HepG2 (cell line): ENCODE measurements around the gene ZMIZ2. TPM values are rescaled to one million over a fixed set of nuclear protein-coding genes. Genes with fewer than 3 reads are reported as not detected.

Source experiments
- AHR ChIP-seq: IDR thresholded peaks from 2 replicates; pipeline ENCODE4 v1.6.1; 2018; ENCODE audit warnings: missing genetic modification reagents, missing compliant biosample characterization
- ATF7-NPFF ChIP-seq: sonication (generic); formaldehyde crosslinking; IDR thresholded peaks from 2 replicates; pipeline ENCODE4 v1.8.1; 2023; ENCODE audit warnings: mild to moderate bottlenecking, low read depth, missing genetic modification reagents, moderate library complexity
- CC2D1A ChIP-seq: sonication (generic); formaldehyde crosslinking; IDR thresholded peaks from 2 replicates; pipeline ENCODE4 v1.8.1; 2023; ENCODE audit warnings: mild to moderate bottlenecking, missing genetic modification reagents
- DNMT1 ChIP-seq: sonication (generic); formaldehyde crosslinking; IDR thresholded peaks from 2 replicates; pipeline ENCODE4 v1.5.1; 2020; ENCODE audit warnings: mild to moderate bottlenecking, missing genetic modification reagents
- FIP1L1 ChIP-seq: fragments of 200-400 bp; formaldehyde crosslinking; IDR thresholded peaks from 2 replicates; pipeline ENCODE4 v1.6.1; 2018; ENCODE audit warnings: low read depth, mild to moderate bottlenecking, low read length, moderate library complexity, borderline replicate concordance; ENCODE audit not compliant: insufficient read depth
- GATAD2A ChIP-seq: IDR thresholded peaks from 2 replicates; pipeline ENCODE4 v1.6.1; 2016
- KAT8 ChIP-seq: IDR thresholded peaks from 2 replicates; pipeline ENCODE4 v1.6.1; 2016; ENCODE audit warnings: missing genetic modification reagents, missing compliant biosample characterization
- MBNL3 ChIP-seq: fragments of 250-450 bp; sonication (Bioruptor Pico); conservative IDR thresholded peaks from 2 replicates; pipeline ENCODE4 v1.8.0; 2022; ENCODE audit warnings: mild to moderate bottlenecking, inconsistent platforms
- NBN ChIP-seq: fragments of 450-650 bp; conservative IDR thresholded peaks from 2 replicates; pipeline ENCODE4 v1.6.1; 2017
- PRMT3 ChIP-seq: sonication (generic); formaldehyde crosslinking; IDR thresholded peaks from 2 replicates; pipeline ENCODE4 v1.8.1; 2022; ENCODE audit warnings: low read depth, mild to moderate bottlenecking, moderate library complexity, missing genetic modification reagents, borderline replicate concordance
- RFXANK ChIP-seq: IDR thresholded peaks from 2 replicates; pipeline ENCODE4 v1.6.1; 2016
- SIX1 ChIP-seq: sonication (generic); formaldehyde crosslinking; IDR thresholded peaks from 2 replicates; pipeline ENCODE4 v1.4.0; 2020; ENCODE audit warnings: missing genetic modification reagents, borderline replicate concordance
- SMYD3 ChIP-seq: sonication (generic); formaldehyde crosslinking; IDR thresholded peaks from 2 replicates; pipeline ENCODE4 v1.8.1; 2023; ENCODE audit warnings: mild to moderate bottlenecking, missing genetic modification reagents
- TP53 ChIP-seq: sonication (generic); formaldehyde crosslinking; conservative IDR thresholded peaks from 2 replicates; pipeline ENCODE4 v1.4.0; 2020; ENCODE audit warnings: missing genetic modification reagents
- ZNF138 ChIP-seq: sonication (generic); formaldehyde crosslinking; IDR thresholded peaks from 2 replicates; pipeline ENCODE4 v1.5.0; 2020; ENCODE audit warnings: mild to moderate bottlenecking, low read depth, missing genetic modification reagents
- ZNF333 ChIP-seq: sonication (generic); formaldehyde crosslinking; IDR thresholded peaks from 2 replicates; pipeline ENCODE4 v1.4.0; 2020; ENCODE audit warnings: mild to moderate bottlenecking, missing genetic modification reagents, borderline replicate concordance
- ZNF790 ChIP-seq: sonication (generic); formaldehyde crosslinking; IDR thresholded peaks from 2 replicates; pipeline ENCODE4 v1.8.0; 2022; ENCODE audit warnings: missing genetic modification reagents, mild to moderate bottlenecking, borderline replicate concordance
- polyA plus RNA-seq, 8 experiments: library from polyadenylated mRNA; depleted of rRNA in 3 of 8; stranded (reverse) in 7 of 8; unstranded in 1 of 8; fragments of >200 nt; fragmentation: Illumina TruSeq in 4 of 8; extraction: Trizol in 4 of 8; gene quantifications; 2 replicates each; pipeline versions ENCODE4 v1.2.1 to v1.2.3, GENCODE V29; 2011 to 2016; ENCODE audit warnings: low read depth in 4 of 8, missing spikeins in 1 of 8, mixed read lengths in 1 of 8; ENCODE audit not compliant: insufficient read depth in 1 of 8
- total RNA-seq, 5 experiments: library from RNA; depleted of rRNA; stranded (reverse); fragments of >200 nt; fragmentation: Illumina TruSeq; extraction: Trizol; gene quantifications; 2 replicates each; pipeline ENCODE4 v1.2.3, GENCODE V29; 2016; ENCODE audit warnings: low read depth in 1 of 5
- TF ChIP-seq, protein P1 (sequence below): sonication (generic); formaldehyde crosslinking; IDR thresholded peaks from 2 replicates; pipeline ENCODE4 v1.4.0; 2020; ENCODE audit warnings: mild to moderate bottlenecking, missing genetic modification reagents
- TF ChIP-seq, protein P2 (sequence below): IDR thresholded peaks from 2 replicates; pipeline ENCODE4 v1.4.0; 2020; ENCODE audit warnings: mild to moderate bottlenecking, missing genetic modification reagents
- TF ChIP-seq, protein P3 (sequence below): sonication (generic); formaldehyde crosslinking; IDR thresholded peaks from 2 replicates; pipeline ENCODE4 v1.4.0; 2020; ENCODE audit warnings: missing genetic modification reagents, mild to moderate bottlenecking, borderline replicate concordance
- TF ChIP-seq, protein P4 (sequence below): sonication (generic); formaldehyde crosslinking; IDR thresholded peaks from 2 replicates; pipeline ENCODE4 v1.8.1; 2022; ENCODE audit warnings: low read depth, mild to moderate bottlenecking, missing genetic modification reagents

ZMIZ2 gene
- total and polyA plus RNA-seq, 2 of the 13 experiments (the other 11 are each of a cell fraction or from before 2014, with no cell fraction given): 4.9 to 7.9 TPM

DNA sequence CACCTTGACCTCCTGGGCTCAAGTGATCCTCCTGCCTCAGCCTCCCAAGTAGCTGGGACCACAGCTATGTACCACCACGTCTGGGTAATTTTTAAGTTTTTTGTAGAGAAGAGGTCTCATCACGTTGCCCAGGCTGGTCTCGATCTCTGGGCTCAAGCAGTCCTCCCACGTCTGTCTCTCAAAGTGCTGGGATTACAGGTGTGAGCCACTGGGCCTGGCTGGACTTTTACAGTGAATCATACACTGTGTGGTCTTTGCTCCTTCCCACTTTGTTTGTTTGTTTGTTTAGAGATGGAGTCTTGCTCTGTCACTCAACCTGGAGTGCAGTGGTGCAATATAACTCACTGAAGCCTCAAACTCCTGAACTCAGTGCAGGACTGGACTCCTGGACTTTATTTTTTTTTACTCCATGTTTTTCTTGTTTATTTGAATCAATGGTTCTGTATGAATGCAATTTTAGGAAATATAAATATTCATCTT is 60.3 kb downstream of the ZMIZ2 start (continued):
- TF ChIP-seq, protein P1, sequence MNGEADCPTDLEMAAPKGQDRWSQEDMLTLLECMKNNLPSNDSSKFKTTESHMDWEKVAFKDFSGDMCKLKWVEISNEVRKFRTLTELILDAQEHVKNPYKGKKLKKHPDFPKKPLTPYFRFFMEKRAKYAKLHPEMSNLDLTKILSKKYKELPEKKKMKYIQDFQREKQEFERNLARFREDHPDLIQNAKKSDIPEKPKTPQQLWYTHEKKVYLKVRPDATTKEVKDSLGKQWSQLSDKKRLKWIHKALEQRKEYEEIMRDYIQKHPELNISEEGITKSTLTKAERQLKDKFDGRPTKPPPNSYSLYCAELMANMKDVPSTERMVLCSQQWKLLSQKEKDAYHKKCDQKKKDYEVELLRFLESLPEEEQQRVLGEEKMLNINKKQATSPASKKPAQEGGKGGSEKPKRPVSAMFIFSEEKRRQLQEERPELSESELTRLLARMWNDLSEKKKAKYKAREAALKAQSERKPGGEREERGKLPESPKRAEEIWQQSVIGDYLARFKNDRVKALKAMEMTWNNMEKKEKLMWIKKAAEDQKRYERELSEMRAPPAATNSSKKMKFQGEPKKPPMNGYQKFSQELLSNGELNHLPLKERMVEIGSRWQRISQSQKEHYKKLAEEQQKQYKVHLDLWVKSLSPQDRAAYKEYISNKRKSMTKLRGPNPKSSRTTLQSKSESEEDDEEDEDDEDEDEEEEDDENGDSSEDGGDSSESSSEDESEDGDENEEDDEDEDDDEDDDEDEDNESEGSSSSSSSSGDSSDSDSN (CRISPR knock-in tag): no peak
- TF ChIP-seq ZNF138 (CRISPR knock-in tag): no peak
- no peak for TF ChIP-seq ATF7-NPFF
- no peak for TF ChIP-seq FIP1L1
- TF ChIP-seq RFXANK: no peak
- 0 out of 2 replicates have a peak, but pooled peaks have one; percentile 37 for TF ChIP-seq SMYD3
- TF ChIP-seq, protein P2, sequence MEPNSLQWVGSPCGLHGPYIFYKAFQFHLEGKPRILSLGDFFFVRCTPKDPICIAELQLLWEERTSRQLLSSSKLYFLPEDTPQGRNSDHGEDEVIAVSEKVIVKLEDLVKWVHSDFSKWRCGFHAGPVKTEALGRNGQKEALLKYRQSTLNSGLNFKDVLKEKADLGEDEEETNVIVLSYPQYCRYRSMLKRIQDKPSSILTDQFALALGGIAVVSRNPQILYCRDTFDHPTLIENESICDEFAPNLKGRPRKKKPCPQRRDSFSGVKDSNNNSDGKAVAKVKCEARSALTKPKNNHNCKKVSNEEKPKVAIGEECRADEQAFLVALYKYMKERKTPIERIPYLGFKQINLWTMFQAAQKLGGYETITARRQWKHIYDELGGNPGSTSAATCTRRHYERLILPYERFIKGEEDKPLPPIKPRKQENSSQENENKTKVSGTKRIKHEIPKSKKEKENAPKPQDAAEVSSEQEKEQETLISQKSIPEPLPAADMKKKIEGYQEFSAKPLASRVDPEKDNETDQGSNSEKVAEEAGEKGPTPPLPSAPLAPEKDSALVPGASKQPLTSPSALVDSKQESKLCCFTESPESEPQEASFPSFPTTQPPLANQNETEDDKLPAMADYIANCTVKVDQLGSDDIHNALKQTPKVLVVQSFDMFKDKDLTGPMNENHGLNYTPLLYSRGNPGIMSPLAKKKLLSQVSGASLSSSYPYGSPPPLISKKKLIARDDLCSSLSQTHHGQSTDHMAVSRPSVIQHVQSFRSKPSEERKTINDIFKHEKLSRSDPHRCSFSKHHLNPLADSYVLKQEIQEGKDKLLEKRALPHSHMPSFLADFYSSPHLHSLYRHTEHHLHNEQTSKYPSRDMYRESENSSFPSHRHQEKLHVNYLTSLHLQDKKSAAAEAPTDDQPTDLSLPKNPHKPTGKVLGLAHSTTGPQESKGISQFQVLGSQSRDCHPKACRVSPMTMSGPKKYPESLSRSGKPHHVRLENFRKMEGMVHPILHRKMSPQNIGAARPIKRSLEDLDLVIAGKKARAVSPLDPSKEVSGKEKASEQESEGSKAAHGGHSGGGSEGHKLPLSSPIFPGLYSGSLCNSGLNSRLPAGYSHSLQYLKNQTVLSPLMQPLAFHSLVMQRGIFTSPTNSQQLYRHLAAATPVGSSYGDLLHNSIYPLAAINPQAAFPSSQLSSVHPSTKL (CRISPR knock-in tag): peak; percentile 46
- TF ChIP-seq SIX1 (CRISPR knock-in tag): no peak
- TF ChIP-seq, protein P3, sequence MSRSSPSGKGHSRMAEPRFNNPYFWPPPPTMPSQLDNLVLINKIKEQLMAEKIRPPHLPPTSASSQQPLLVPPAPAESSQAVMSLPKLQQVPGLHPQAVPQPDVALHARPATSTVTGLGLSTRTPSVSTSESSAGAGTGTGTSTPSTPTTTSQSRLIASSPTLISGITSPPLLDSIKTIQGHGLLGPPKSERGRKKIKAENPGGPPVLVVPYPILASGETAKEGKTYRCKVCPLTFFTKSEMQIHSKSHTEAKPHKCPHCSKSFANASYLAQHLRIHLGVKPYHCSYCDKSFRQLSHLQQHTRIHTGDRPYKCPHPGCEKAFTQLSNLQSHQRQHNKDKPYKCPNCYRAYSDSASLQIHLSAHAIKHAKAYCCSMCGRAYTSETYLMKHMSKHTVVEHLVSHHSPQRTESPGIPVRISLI (CRISPR knock-in tag): peak; percentile 13; the same call in 1 of the 2 replicates
- TF ChIP-seq GATAD2A (CRISPR knock-in tag): peak; percentile 72
- no peak for TF ChIP-seq CC2D1A
- TF ChIP-seq AHR (CRISPR knock-in tag): no peak
- TF ChIP-seq, protein P4, sequence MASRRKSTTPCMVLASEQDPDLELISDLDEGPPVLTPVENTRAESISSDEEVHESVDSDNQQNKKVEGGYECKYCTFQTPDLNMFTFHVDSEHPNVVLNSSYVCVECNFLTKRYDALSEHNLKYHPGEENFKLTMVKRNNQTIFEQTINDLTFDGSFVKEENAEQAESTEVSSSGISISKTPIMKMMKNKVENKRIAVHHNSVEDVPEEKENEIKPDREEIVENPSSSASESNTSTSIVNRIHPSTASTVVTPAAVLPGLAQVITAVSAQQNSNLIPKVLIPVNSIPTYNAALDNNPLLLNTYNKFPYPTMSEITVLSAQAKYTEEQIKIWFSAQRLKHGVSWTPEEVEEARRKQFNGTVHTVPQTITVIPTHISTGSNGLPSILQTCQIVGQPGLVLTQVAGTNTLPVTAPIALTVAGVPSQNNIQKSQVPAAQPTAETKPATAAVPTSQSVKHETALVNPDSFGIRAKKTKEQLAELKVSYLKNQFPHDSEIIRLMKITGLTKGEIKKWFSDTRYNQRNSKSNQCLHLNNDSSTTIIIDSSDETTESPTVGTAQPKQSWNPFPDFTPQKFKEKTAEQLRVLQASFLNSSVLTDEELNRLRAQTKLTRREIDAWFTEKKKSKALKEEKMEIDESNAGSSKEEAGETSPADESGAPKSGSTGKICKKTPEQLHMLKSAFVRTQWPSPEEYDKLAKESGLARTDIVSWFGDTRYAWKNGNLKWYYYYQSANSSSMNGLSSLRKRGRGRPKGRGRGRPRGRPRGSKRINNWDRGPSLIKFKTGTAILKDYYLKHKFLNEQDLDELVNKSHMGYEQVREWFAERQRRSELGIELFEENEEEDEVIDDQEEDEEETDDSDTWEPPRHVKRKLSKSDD (CRISPR knock-in tag): no peak
- no peak for TF ChIP-seq PRMT3
- no peak for TF ChIP-seq TP53 (CRISPR knock-in tag)
- no peak for TF ChIP-seq ZNF333 (CRISPR knock-in tag)
- TF ChIP-seq MBNL3 (CRISPR knock-in tag): no peak
- TF ChIP-seq DNMT1 (CRISPR knock-in tag): no peak
- no peak for TF ChIP-seq ZNF790 (CRISPR knock-in tag)
- no peak for TF ChIP-seq KAT8 (CRISPR knock-in tag)
- no peak for TF ChIP-seq NBN
